Endodermal cell (in vitro differentiated cells): Measurements from ENCODE around the gene CYB5R3. TPM values are rescaled to one million over a fixed set of nuclear protein-coding genes. Genes with fewer than 3 reads are reported as not detected.

ENCODE experiments used
- DNase-seq: peaks from one replicate; pipeline ENCODE4 v3.0.0-alpha.2; 2017
- H3K27ac ChIP-seq: 2 replicates; pipeline ENCODE4 v1.5.1; 2013; ENCODE audit warnings: mild to moderate bottlenecking, low read depth, low read length, moderate library complexity
- H3K27me3 ChIP-seq: 2 replicates; pipeline ENCODE4 v1.6.1; 2013; ENCODE audit warnings: mild to moderate bottlenecking, low read length, moderate library complexity; ENCODE audit not compliant: insufficient read depth, control insufficient read depth, poor library complexity, severe bottlenecking
- H3K36me3 ChIP-seq: 2 replicates; pipeline ENCODE4 v1.7.0; 2013; ENCODE audit warnings: mild to moderate bottlenecking, low read length, moderate library complexity; ENCODE audit not compliant: control insufficient read depth, insufficient read depth
- H3K4me1 ChIP-seq: one replicate; pipeline ENCODE4 v1.7.0; 2013; ENCODE audit warnings: low read length; ENCODE audit not compliant: control insufficient read depth, insufficient read depth
- H3K4me3 ChIP-seq: 2 replicates; pipeline ENCODE4 v1.5.1; 2013; ENCODE audit warnings: mild to moderate bottlenecking, low read length, moderate library complexity
- H3K9ac ChIP-seq: 2 replicates; pipeline ENCODE4 v1.6.1; 2013; ENCODE audit warnings: mild to moderate bottlenecking, low read length, moderate library complexity; ENCODE audit not compliant: poor library complexity, severe bottlenecking; ENCODE audit errors: extremely low read depth
- H3K9me3 ChIP-seq: 2 replicates; pipeline ENCODE4 v1.6.1; 2013; ENCODE audit warnings: mild to moderate bottlenecking, low read length, moderate library complexity; ENCODE audit not compliant: control insufficient read depth
- H3K27ac Mint-ChIP-seq: 2 replicates; pipeline ENCODE4 v1.8.0; 2020; ENCODE audit warnings: mixed read lengths
- H3K27me3 Mint-ChIP-seq: 2 replicates; pipeline ENCODE4 v1.8.0; 2021; ENCODE audit warnings: mild to moderate bottlenecking, mixed read lengths; ENCODE audit not compliant: insufficient read depth
- H3K36me3 Mint-ChIP-seq: 2 replicates; pipeline ENCODE4 v1.8.0; 2020; ENCODE audit warnings: low read depth, mixed read lengths
- H3K4me1 Mint-ChIP-seq: 2 replicates; pipeline ENCODE4 v1.8.0; 2020; ENCODE audit warnings: mixed read lengths
- H3K4me3 Mint-ChIP-seq: 2 replicates; pipeline ENCODE4 v1.8.0; 2020; ENCODE audit warnings: mild to moderate bottlenecking, moderate library complexity, mixed read lengths
- H3K9me3 Mint-ChIP-seq: 2 replicates; pipeline ENCODE4 v1.8.0; 2020; ENCODE audit warnings: mild to moderate bottlenecking, mixed read lengths
- WGBS, 2 experiments: methylation state at CpG; one replicate each; pipeline versions ENCODE4 v1.1.5 to v1.1.7; 2013; ENCODE audit warnings: missing lambda C conversion rate in 2 of 2, mixed read lengths in 1 of 2; ENCODE audit not compliant: insufficient coverage in 1 of 2, insufficient read length in 1 of 2; 5-methylcytosine and 5-hydroxymethylcytosine counted together
- total RNA-seq, 2 donors: library from RNA; stranded (reverse); fragmentation: NEBNext Ultra II Directional in 1 of 2; extraction: Animal tissue kit (Norgen Biotek cat#: 25700) in 1 of 2; gene quantifications; 2 replicates in 1 of 2; 3 replicates in 1 of 2; pipeline ENCODE4 v1.2.1, GENCODE V29; 2021
- TF ChIP-seq, protein P1 (sequence below): fragments of 200-600 bp; sonication (generic); conservative IDR thresholded peaks from 2 replicates; pipeline ENCODE4 v1.5.0; 2021; ENCODE audit warnings: antibody characterized with exemption, mild to moderate bottlenecking

The CYB5R3 gene
- total RNA-seq, 2 donors from 2014 or later, result 89.5 to 92.4 TPM

DNA sequence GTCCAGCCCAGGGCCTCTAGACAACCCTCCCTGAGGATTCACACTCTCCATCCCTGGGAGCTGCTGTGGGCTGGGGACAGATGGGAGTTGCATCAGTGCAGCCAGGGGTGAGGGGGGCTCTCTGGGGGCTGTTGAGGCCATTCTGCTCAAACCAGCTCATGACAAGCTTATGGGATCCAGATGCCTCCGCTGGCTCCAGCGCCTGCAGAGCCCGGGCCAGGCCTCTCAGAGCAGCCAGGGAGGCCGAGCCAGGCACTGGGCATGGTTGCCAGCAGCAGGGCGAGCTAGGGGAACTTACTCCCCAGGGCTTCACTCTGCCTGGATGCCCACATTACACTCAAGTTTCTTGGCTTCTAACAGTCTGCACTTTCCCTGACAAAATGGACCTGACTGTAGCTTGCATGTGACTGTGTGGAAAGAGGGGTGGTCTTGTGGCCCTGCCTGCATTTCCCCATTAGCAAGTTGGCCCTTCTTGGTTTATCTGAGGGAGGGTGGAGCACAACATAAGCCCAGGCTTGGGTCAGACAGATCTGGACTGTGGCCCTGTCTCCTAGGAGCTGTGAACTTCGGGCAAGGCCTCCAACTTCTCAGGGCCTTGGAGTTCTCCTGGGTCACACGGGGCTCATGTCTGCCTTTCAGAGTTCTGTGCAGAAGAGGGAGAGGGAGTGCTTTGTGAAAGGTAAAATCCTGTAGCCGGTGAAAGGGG is 34.5 kb upstream of the CYB5R3 start:
- Histone ChIP-seq H3K27ac (no peak overlapping the region), H3K27me3 (no peaks in the 10 kb centered on the region), H3K9me3 (peaks cover 9% of the 10 kb centered on the region), H3K9ac (no peak overlapping the region), H3K36me3 (no peaks in the 10 kb centered on the region), H3K4me3 (no peak overlapping the region), H3K4me1 (peaks cover 7% of the 10 kb centered on the region)
- no peak for DNase-seq
- no peak overlapping the region for H3K4me3 Mint-ChIP-seq
- peaks cover 6% of the 10 kb centered on the region for H3K4me1 Mint-ChIP-seq
- peaks cover 12% of the 10 kb centered on the region for H3K27me3 Mint-ChIP-seq
- H3K9me3 Mint-ChIP-seq, result peaks cover 7% of the 10 kb centered on the region
- whole genome bisulfite sequencing, 2 experiments, result 88 to 94% methylated on average over 5 to 8 of the region's 8 CpGs
- no peaks in the 10 kb centered on the region for H3K36me3 Mint-ChIP-seq
- H3K27ac Mint-ChIP-seq, result no peak overlapping the region
- TF ChIP-seq, protein P1, sequence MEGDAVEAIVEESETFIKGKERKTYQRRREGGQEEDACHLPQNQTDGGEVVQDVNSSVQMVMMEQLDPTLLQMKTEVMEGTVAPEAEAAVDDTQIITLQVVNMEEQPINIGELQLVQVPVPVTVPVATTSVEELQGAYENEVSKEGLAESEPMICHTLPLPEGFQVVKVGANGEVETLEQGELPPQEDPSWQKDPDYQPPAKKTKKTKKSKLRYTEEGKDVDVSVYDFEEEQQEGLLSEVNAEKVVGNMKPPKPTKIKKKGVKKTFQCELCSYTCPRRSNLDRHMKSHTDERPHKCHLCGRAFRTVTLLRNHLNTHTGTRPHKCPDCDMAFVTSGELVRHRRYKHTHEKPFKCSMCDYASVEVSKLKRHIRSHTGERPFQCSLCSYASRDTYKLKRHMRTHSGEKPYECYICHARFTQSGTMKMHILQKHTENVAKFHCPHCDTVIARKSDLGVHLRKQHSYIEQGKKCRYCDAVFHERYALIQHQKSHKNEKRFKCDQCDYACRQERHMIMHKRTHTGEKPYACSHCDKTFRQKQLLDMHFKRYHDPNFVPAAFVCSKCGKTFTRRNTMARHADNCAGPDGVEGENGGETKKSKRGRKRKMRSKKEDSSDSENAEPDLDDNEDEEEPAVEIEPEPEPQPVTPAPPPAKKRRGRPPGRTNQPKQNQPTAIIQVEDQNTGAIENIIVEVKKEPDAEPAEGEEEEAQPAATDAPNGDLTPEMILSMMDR, result no peak

DNA sequence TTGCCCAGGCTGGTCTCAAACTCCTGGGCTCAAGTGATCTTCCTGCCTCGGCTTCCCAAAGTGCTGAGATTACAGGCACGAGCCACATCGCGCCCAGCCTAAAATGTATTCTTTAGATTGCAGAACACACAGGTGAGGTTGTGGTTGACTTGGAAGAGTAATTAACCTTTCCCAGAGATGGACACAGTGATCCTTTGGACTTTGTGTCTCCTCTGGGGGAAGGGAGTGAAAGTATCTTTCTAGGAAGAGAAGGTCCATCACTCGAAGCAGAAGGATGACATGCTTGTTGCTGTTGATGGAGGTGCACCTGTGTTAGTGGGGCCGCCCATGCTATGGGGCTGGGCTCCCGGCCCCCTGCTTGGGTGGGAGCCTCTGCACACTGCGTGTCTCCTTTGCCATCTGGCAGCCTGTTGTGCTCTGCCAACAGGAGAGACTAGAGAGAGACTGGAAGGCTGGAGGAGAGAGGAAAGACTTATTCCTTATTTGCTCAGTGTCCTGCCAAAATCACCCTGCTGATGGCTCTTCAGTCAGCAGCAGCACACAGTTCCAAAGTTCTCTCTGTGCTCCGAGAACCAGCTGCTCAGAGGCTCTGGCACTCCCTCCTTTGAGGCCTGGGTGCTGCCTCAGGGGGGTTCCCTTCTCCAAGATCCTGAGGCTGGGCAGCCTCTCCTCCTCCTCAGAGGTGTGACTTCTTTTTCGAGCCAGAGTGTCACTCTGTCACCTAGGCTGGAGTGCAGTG is 33.1 kb upstream of the CYB5R3 start:
- Mint-ChIP-seq H3K27ac (no peak overlapping the region), H3K4me1 (no peaks in the 10 kb centered on the region), H3K4me3 (no peak overlapping the region), H3K27me3 (peaks cover 17% of the 10 kb centered on the region), H3K9me3 (peaks cover 19% of the 10 kb centered on the region), H3K36me3 (no peaks in the 10 kb centered on the region)
- Histone ChIP-seq H3K27ac (no peak overlapping the region), H3K36me3 (no peaks in the 10 kb centered on the region), H3K9ac (no peak overlapping the region), H3K9me3 (peaks cover 16% of the 10 kb centered on the region), H3K4me1 (no peaks in the 10 kb centered on the region), H3K27me3 (no peaks in the 10 kb centered on the region), H3K4me3 (no peak overlapping the region)
- TF ChIP-seq, protein P1, result no peak
- 83 to 86% methylated on average over 5 to 10 of the region's 10 CpGs for WGBS, 2 experiments
- no peak for DNase-seq

DNA sequence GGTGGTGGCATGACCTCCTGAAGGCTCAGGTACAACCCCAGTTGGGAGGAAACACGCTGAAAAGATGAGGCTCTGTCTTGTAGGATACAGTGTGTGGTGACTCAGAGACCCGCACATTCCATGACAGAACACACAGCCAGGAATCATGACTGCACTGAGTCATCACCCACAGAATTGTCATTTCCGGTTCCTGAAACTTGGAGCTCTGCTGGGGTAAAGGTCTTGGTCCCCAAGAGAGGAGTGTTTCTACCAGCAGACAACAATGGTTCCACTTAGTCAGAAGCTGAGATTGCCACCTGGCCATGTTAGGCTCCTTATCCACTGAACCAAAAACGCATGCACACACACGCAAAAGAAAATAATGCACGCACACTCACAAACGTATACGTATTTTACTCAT is 31.5 kb upstream of the CYB5R3 start:
- Histone ChIP-seq H3K27ac (no peak overlapping the region), H3K9me3 (peaks cover 16% of the 10 kb centered on the region), H3K27me3 (no peaks in the 10 kb centered on the region), H3K9ac (no peak overlapping the region), H3K4me3 (no peak overlapping the region), H3K4me1 (no peaks in the 10 kb centered on the region), H3K36me3 (no peaks in the 10 kb centered on the region)
- TF ChIP-seq, protein P1, result no peak
- Mint-ChIP-seq H3K36me3 (no peaks in the 10 kb centered on the region), H3K4me1 (no peaks in the 10 kb centered on the region), H3K9me3 (peaks cover 19% of the 10 kb centered on the region), H3K27me3 (peaks cover 17% of the 10 kb centered on the region), H3K4me3 (no peak overlapping the region), H3K27ac (no peak overlapping the region)
- 89 to 93% methylated on average over 6 to 8 of the region's 8 CpGs for WGBS, 2 experiments
- no peak for DNase-seq
